SK-N-MC (cell line): ENCODE measurements around the gene MSH3.
"Not testable (repeated sequence)": the region's sequence is repeated elsewhere in the genome, so short reads cannot be mapped to it uniquely, and the experiment has no call there.

Experiments used
- DNase-seq: peaks from one replicate; pipeline ENCODE4 v3.0.0-alpha.2; 2011; ENCODE audit warnings: low read depth, low spot score
- H3K27ac ChIP-seq: fragments of 200-600 bp; sonication (generic); 2 replicates; pipeline ENCODE4 v1.5.1; 2016; ENCODE audit warnings: mixed run types
- H3K36me3 ChIP-seq: fragments of 200-600 bp; sonication (generic); 2 replicates; pipeline ENCODE4 v1.6.1; 2017; ENCODE audit warnings: antibody characterized with exemption, low read length, mixed read lengths; ENCODE audit not compliant: insufficient read depth
- H3K4me3 ChIP-seq: fragments of 200-600 bp; sonication (generic); 2 replicates; pipeline ENCODE4 v1.5.1; 2016
- H3K9ac ChIP-seq: fragments of 200-600 bp; sonication (generic); 2 replicates; pipeline ENCODE4 v1.8.0; 2017; ENCODE audit warnings: mixed run types, mixed read lengths; ENCODE audit not compliant: insufficient read length
- H3K9me3 ChIP-seq: fragments of 200-600 bp; sonication (generic); 2 replicates; pipeline ENCODE4 v1.6.1; 2017; ENCODE audit warnings: low read depth, mild to moderate bottlenecking, antibody characterized with exemption, low read length, moderate library complexity, mixed read lengths
- EZH2 ChIP-seq: fragments of 200-600 bp; sonication (generic); IDR thresholded peaks from one replicate; pipeline ENCODE4 v1.6.1; 2017; ENCODE audit warnings: antibody characterized with exemption
- FOXP2 ChIP-seq: optimal IDR thresholded peaks from 2 replicates; pipeline ENCODE3; 2011; ENCODE audit warnings: mild to moderate bottlenecking, moderate library complexity; ENCODE audit not compliant: insufficient read depth; ENCODE audit errors: extremely low read length, control extremely low read depth
- POLR2AphosphoS5 ChIP-seq: IDR thresholded peaks from 2 replicates; pipeline ENCODE4 v1.6.1; 2012; ENCODE audit warnings: mild to moderate bottlenecking, low read depth, low read length, borderline replicate concordance

The MSH3 gene

GRCh38 chr5:80715887-80716286, 61.4 kb downstream of the MSH3 start:
- H3K36me3 ChIP-seq: peaks cover 13% of the 10 kb centered on the region

GRCh38 chr5:80720181-80720580, 65.7 kb downstream of the MSH3 start:
- Histone ChIP-seq H3K9me3 (no peaks in the 10 kb centered on the region), H3K36me3 (peaks cover 17% of the 10 kb centered on the region), H3K4me3 (no peak overlapping the region), H3K27ac (no peak overlapping the region), H3K9ac (no peak overlapping the region)
- no peak for DNase-seq
- TF ChIP-seq FOXP2: no peak
- no peak for TF ChIP-seq EZH2
- TF ChIP-seq POLR2AphosphoS5: no peak

More at GRCh38 chr5:80715887-80716286, 61.4 kb downstream of the MSH3 start:
- no peak for DNase-seq
- Histone ChIP-seq H3K9ac (no peak overlapping the region), H3K4me3 (no peak overlapping the region), H3K27ac (no peak overlapping the region), H3K9me3 (no peaks in the 10 kb centered on the region)
- TF ChIP-seq POLR2AphosphoS5: no peak
- no peak for TF ChIP-seq EZH2
- TF ChIP-seq FOXP2: no peak

- DNase-seq: no peak
- TF ChIP-seq POLR2AphosphoS5 (no peak), EZH2 (no peak), FOXP2 (no peak)
- Histone ChIP-seq H3K36me3 (peaks cover 19% of the 10 kb centered on the region), H3K9me3 (no peaks in the 10 kb centered on the region), H3K9ac (no peak overlapping the region), H3K4me3 (no peak overlapping the region), H3K27ac (no peak overlapping the region)
These were observed 68.5 kb downstream of the MSH3 start for GRCh38 chr5:80722916-80723315.

GRCh38 chr5:80725446-80725845, 71.0 kb downstream of the MSH3 start:
- Histone ChIP-seq H3K27ac (no peak overlapping the region), H3K9ac (no peak overlapping the region), H3K9me3 (no peaks in the 10 kb centered on the region), H3K4me3 (no peak overlapping the region), H3K36me3 (peaks cover 12% of the 10 kb centered on the region)
- DNase-seq: no peak
- TF ChIP-seq FOXP2 (no peak), POLR2AphosphoS5 (no peak), EZH2 (no peak)

- no peak overlapping the region for H3K9ac ChIP-seq
- DNase-seq: no peak
These were observed 82.3 kb downstream of the MSH3 start for GRCh38 chr5:80736730-80737129.

GRCh38 chr5:80738466-80738865, 84.0 kb downstream of the MSH3 start:
- Histone ChIP-seq H3K36me3 (peaks cover 10% of the 10 kb centered on the region; the same call in 1 of the 2 replicates), H3K9me3 (no peaks in the 10 kb centered on the region), H3K4me3 (no peak overlapping the region), H3K27ac (no peak overlapping the region), H3K9ac (no peak overlapping the region)
- DNase-seq: no peak
- no peak for TF ChIP-seq POLR2AphosphoS5
- TF ChIP-seq FOXP2: no peak
- no peak for TF ChIP-seq EZH2

More at GRCh38 chr5:80736730-80737129, 82.3 kb downstream of the MSH3 start:
- Histone ChIP-seq H3K27ac (no peak overlapping the region), H3K4me3 (no peak overlapping the region), H3K36me3 (no peaks in the 10 kb centered on the region), H3K9me3 (no peaks in the 10 kb centered on the region)
- TF ChIP-seq FOXP2: no peak
- no peak for TF ChIP-seq EZH2
- no peak for TF ChIP-seq POLR2AphosphoS5

- Histone ChIP-seq H3K4me3 (no peak overlapping the region), H3K27ac (no peak overlapping the region), H3K9me3 (no peaks in the 10 kb centered on the region; the same call in 1 of the 2 replicates), H3K9ac (no peak overlapping the region), H3K36me3 (peaks cover 15% of the 10 kb centered on the region)
- no peak for DNase-seq
- TF ChIP-seq EZH2: no peak
- TF ChIP-seq POLR2AphosphoS5: no peak
- TF ChIP-seq FOXP2: no peak
These were observed 84.6 kb downstream of the MSH3 start for GRCh38 chr5:80739057-80739456.

GRCh38 chr5:80739496-80739895, 85.0 kb downstream of the MSH3 start:
- Histone ChIP-seq H3K4me3 (no peak overlapping the region), H3K27ac (no peak overlapping the region)
- DNase-seq: no peak

GRCh38 chr5:80739898-80740297, 85.4 kb downstream of the MSH3 start:
- no peak for TF ChIP-seq POLR2AphosphoS5
- TF ChIP-seq EZH2: no peak
- TF ChIP-seq FOXP2: no peak
- Histone ChIP-seq H3K36me3 (peaks cover 23% of the 10 kb centered on the region), H3K27ac (no peak overlapping the region), H3K9ac (no peak overlapping the region), H3K4me3 (no peak overlapping the region), H3K9me3 (no peaks in the 10 kb centered on the region; the same call in 1 of the 2 replicates)
- no peak for DNase-seq

More at GRCh38 chr5:80739496-80739895, 85.0 kb downstream of the MSH3 start:
- Histone ChIP-seq H3K9me3 (no peaks in the 10 kb centered on the region; the same call in 1 of the 2 replicates), H3K36me3 (peaks cover 19% of the 10 kb centered on the region), H3K9ac (no peak overlapping the region)
- TF ChIP-seq EZH2 (no peak), POLR2AphosphoS5 (no peak), FOXP2 (no peak)

GRCh38 chr5:80740488-80740887, 86.0 kb downstream of the MSH3 start:
- peaks cover 29% of the 10 kb centered on the region for H3K36me3 ChIP-seq
- H3K4me3 ChIP-seq, H3K27ac ChIP-seq, H3K9ac ChIP-seq, H3K9me3 ChIP-seq, DNase-seq: not testable (repeated sequence)
